ENCODE measurements around the gene GUK1. TPM values are rescaled to one million over a fixed set of nuclear protein-coding genes. Genes with fewer than 3 reads are reported as not detected.
"Not testable (repeated sequence)": the region's sequence is repeated elsewhere in the genome, so short reads cannot be mapped to it uniquely, and the experiment has no call there.

GUK1 gene
- total RNA-seq, 2 donors from 2014 or later = 206 to 293 TPM

GRCh38 chr1:228162286-228163006, 22.4 kb downstream of the GUK1 start:
- no peak for ATAC-seq
- Mint-ChIP-seq H3K9me3 (no peaks in the 10 kb centered on the region), H3K27ac (peak overlapping the region; percentile 56 to 74), H3K36me3 (peaks cover 0 to 4% of the 10 kb centered on the region in 2 donors)
- DNase-seq (ENCODE audit: low spot score in 2 of 2) = no peak

GRCh38 chr1:228163007-228163753, 23.1 kb downstream of the GUK1 start:
- Mint-ChIP-seq H3K36me3 (peaks cover 0 to 4% of the 10 kb centered on the region in 2 donors), H3K9me3 (no peaks in the 10 kb centered on the region), H3K27ac (peak overlapping the region; percentile 14 to 56)
- ATAC-seq = no peak
- DNase-seq (ENCODE audit: low spot score in 2 of 2) = no peak

GRCh38 chr1:228163776-228164519, 23.9 kb downstream of the GUK1 start:
- Mint-ChIP-seq H3K36me3 (peaks cover 0 to 4% of the 10 kb centered on the region in 2 donors), H3K27ac (peak overlapping the region; percentile 60 to 85), H3K9me3 (no peaks in the 10 kb centered on the region)
- no peak for ATAC-seq
- no peak for DNase-seq (ENCODE audit: low spot score in 2 of 2)

GRCh38 chr1:228164561-228165371, 24.7 kb downstream of the GUK1 start:
- ATAC-seq (no peak), DNase-seq (ENCODE audit: low spot score in 2 of 2) (no peak)
- H3K36me3 Mint-ChIP-seq = peaks cover 0 to 4% of the 10 kb centered on the region in 2 donors
- H3K27ac Mint-ChIP-seq = peak overlapping the region; percentile 85 to 94
- H3K9me3 Mint-ChIP-seq = no peaks in the 10 kb centered on the region

- DNase-seq (ENCODE audit: low spot score in 2 of 2) = peak; percentile 99 to 100
- H3K36me3 Mint-ChIP-seq = peaks cover 0 to 4% of the 10 kb centered on the region in 2 donors
- H3K9me3 Mint-ChIP-seq = no peaks in the 10 kb centered on the region
- ATAC-seq = peak; percentile 86 to 90
- peak within 1 kb of the TSS; percentile 85 to 94 for H3K27ac Mint-ChIP-seq
These were observed 25.5 kb downstream of the GUK1 start, which contains the start of gene IBA57 for GRCh38 chr1:228165372-228166169. TSS of gene IBA57 (plus strand) at chr1:228165804. CDS start at chr1:228165817, 13 bp downstream.

- peak in 1 of 2 donors; percentile 58 for DNase-seq (ENCODE audit: low spot score in 2 of 2)
- peak; percentile 7 to 21 for ATAC-seq
- no peaks in the 10 kb centered on the region for H3K9me3 Mint-ChIP-seq
- peak overlapping the region; percentile 85 to 90 for H3K27ac Mint-ChIP-seq
- peaks cover 0 to 4% of the 10 kb centered on the region in 2 donors for H3K36me3 Mint-ChIP-seq
These were observed 26.3 kb downstream of the GUK1 start for GRCh38 chr1:228166170-228166936.

- H3K9me3 Mint-ChIP-seq = no peaks in the 10 kb centered on the region
- peak overlapping the region in 1 of 2 donors; percentile 54 for H3K27ac Mint-ChIP-seq
- peaks cover 0 to 4% of the 10 kb centered on the region in 2 donors for H3K36me3 Mint-ChIP-seq
- ATAC-seq = no peak
- no peak for DNase-seq (ENCODE audit: low spot score in 2 of 2)
These were observed 28.6 kb downstream of the GUK1 start for GRCh38 chr1:228168563-228169270.

GRCh38 chr1:228169345-228169744, 29.3 kb downstream of the GUK1 start:
- Mint-ChIP-seq H3K36me3 (peaks cover 0 to 4% of the 10 kb centered on the region in 2 donors), H3K27ac (peak overlapping the region in 1 of 2 donors; percentile 54), H3K9me3 (no peaks in the 10 kb centered on the region)
- DNase-seq (ENCODE audit: low spot score in 2 of 2) = no peak
- no peak for ATAC-seq

GRCh38 chr1:228170666-228171065, 30.6 kb downstream of the GUK1 start:
- ATAC-seq (no peak), DNase-seq (ENCODE audit: low spot score in 2 of 2) (no peak)
- Mint-ChIP-seq H3K9me3 (no peaks in the 10 kb centered on the region), H3K36me3 (no peaks in the 10 kb centered on the region), H3K27ac (peak overlapping the region; percentile 54 to 70)

- Mint-ChIP-seq H3K27ac (peak overlapping the region; percentile 12 to 45), H3K36me3 (no peaks in the 10 kb centered on the region), H3K9me3 (no peaks in the 10 kb centered on the region)
- no peak for ATAC-seq
- DNase-seq (ENCODE audit: low spot score in 2 of 2) = no peak
These were observed 31.3 kb downstream of the GUK1 start for GRCh38 chr1:228171221-228171891.

- Mint-ChIP-seq H3K9me3 (no peaks in the 10 kb centered on the region), H3K36me3 (no peaks in the 10 kb centered on the region), H3K27ac (peak overlapping the region; percentile 45 to 88)
- ATAC-seq (no peak), DNase-seq (ENCODE audit: low spot score in 2 of 2) (no peak)
These were observed 32.8 kb downstream of the GUK1 start for GRCh38 chr1:228172591-228173527.

GRCh38 chr1:228173528-228174481, 33.7 kb downstream of the GUK1 start:
- H3K36me3 Mint-ChIP-seq, H3K27ac Mint-ChIP-seq, H3K9me3 Mint-ChIP-seq: not testable (repeated sequence)
- peak; percentile 55 to 76 for ATAC-seq
- DNase-seq (ENCODE audit: low spot score in 2 of 2) = peak; percentile 42 to 58
